ENCODE results near the gene STX1B.
"Not testable (repeated sequence)": the region's sequence is repeated elsewhere in the genome, so short reads cannot be mapped to it uniquely, and the experiment has no call there.

STX1B gene

DNA sequence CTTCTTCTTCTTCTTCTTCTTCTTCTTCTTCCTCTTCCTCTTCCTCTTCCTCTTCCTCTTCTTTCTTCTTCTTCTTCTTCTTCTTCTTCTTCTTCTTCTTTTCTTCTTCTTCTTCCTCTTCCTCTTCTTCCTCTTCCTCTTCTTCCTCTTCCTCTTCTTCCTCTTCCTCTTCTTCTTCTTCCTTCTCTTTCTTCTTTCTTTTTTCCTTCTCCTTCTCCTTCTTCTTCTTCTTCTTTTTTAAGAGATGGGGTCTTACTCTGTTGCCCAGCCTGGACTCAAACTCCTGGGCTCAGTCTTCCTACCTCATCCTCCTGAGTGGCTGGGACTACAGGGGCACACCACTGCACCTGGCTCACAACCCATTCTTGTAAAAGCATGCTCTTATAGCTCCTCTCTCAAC lies 2.9 kb upstream of the STX1B start:
- not testable (repeated sequence) for DNase-seq (ENCODE audit: low read depth, low spot score)

DNA sequence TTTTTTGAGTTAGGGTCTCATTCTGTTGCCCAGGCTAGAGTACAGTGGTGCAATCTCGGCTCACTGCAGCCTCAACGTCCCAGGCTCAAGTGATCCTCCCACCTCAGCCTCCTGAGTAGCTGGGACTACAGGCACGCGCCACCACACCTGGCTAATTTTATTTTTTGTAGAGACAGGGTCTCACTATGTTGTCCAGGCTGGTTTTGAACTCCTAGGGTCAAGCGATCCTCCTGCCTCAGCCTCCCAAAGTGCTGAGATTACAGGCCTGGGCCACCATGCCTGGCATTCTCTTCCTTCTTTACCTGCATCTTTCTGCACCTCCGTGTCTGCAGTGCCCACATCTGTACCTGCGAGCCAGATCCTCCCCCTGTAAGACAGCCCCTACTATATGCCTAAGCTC lies 1.4 kb upstream of the STX1B start:
- not testable (repeated sequence) for DNase-seq (ENCODE audit: low read depth, low spot score)

DNA sequence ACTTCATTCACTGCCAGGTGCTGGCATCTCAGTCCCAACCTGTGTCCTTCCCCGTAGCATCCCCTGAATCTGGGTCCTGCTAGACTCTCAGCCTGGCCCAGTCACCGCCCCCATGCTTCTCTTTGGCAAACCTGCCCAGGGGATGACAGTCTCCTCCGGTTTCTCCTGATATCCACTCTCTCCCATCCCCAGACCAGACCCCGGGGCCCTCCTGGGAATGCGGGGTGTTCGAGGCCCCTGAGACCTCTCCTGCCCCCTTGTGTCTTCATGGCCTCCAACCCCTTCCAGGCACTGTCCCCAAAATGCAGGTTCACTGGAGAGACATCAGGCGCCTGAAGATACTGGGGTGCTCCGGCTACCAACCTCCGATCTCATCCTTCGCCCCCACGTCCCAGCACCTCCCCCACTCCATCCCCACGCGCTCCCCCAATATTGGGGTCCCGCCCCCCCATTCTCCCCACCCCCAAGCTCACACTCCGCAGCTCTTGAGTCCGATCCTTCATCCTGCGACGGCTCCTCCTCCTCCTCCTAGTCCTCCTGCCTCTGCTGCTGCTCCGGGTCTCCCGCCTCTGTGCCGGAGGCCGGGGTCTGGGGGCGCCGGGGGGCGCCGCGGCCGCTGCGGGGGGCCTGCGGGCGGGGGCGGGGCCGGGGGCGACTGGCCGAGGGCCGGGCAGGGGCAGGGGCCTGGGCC lies 399 bp downstream of the STX1B start:
- DNase-seq (ENCODE audit: low read depth, low spot score): no peak

DNA sequence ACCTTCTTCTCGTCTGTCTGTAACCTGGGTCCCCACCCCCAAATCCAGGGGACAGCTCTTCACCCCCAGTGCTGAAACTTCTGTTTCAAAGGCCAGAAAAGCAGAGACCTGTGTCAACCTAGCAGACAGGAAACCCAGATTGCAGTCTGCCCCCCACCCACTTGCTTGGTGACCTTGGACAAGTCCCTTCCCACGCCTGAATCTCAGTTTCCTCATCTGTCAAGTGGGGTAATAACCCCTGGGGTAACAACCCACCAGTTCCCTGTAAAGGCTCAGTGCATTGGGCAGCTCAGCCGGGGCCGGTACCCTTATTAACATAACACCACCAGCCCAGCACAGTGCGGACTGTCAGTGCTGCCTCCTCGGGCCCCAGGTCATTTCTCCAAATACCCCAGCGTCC lies 1.3 kb downstream of the STX1B start:
- DNase-seq (ENCODE audit: low read depth, low spot score): no peak

DNA sequence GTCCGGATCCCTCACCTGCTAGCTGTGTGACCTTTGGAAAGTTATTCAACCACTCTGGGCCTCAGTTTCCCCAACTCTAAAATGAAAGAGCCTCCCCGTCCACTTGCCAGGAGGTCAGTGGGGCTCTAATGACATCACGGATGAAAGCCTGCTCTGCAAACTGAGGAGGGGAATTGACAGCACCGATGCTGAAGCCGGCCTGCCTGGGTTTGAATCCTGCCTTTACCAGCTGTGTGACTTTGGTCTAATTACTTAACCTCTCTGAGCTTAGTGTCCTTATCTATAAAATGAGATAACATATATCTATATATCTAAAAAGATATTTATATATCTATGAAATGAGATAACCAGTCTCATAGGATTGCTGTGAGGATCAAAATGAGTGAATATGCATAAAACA lies 1.9 kb downstream of the STX1B start:
- DNase-seq (ENCODE audit: low read depth, low spot score): no peak

DNA sequence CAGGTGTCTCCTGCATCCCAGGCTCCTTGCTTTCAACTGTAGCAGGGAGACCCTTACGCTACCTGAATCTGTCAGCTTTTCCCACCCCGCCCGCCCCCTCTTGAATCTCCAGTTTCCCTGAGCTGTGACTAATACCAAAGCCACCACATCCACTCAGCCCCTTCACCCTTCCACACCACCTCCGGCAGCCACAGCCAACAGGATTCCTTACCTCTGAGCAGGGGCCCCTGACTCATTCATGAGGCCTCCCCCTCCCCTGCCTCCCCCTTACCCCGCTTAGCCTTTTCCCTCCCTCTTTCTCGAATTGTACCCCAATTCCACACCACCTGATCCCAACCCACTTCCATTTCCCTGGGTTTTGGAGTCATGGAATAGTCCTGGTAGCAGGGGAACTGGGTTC lies 2.3 kb downstream of the STX1B start:
- DNase-seq (ENCODE audit: low read depth, low spot score): no peak

DNA sequence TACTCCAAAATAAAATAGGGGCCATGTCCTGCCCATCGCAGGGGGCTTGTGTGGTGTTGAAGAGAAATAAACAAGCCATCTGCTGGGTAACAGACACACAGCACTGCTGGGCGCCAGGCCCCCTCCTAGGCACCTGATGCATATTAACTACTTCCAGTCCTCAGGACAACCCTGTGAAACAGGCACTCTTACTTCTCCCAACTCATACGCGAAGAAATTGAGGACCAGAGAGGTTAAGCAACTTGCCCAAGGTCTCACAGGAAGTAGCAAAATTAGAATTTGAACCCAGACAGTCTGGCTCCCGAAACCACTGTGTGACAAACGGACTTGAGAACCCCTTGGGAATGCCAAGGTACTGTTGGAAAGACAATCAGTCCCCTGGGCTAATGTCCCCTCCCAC lies 2.8 kb downstream of the STX1B start:
- no peak for DNase-seq (ENCODE audit: low read depth, low spot score)

DNA sequence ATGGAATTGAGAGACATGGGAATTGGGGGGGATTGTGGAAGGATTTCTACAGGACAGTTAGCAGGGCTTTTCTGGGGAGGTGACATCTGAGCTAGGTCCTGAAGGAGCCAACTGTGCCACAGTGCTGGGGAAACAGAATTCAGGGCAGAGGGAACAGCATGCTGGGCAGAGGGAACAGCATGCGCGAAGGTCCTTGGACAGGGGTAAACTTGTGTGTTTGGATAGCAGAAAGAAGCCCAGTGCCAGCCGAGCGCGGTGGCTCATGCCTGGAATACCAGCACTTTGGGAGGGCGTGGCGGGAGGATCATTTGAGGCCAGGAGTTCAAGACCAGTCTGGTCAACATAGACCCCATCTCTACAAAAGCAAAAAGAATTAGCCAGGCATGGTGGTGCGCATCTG lies 3.8 kb downstream of the STX1B start:
- DNase-seq (ENCODE audit: low read depth, low spot score): no peak

DNA sequence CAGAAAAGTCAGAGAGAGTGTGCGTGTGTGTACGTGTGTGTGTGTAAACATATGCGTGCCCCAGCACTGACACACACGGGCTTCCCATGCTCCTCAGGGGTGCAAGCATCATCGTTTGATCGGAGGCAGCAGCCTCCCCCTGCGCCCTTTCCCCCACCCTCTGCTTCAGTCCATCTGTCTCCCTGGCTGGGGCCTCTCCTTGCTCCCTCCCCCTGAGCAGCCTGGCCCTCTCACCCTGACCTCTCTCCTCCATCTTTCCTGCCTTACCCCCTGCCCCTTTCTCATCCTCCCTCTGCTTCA lies 4.4 kb downstream of the STX1B start:
- DNase-seq (ENCODE audit: low read depth, low spot score): no peak

DNA sequence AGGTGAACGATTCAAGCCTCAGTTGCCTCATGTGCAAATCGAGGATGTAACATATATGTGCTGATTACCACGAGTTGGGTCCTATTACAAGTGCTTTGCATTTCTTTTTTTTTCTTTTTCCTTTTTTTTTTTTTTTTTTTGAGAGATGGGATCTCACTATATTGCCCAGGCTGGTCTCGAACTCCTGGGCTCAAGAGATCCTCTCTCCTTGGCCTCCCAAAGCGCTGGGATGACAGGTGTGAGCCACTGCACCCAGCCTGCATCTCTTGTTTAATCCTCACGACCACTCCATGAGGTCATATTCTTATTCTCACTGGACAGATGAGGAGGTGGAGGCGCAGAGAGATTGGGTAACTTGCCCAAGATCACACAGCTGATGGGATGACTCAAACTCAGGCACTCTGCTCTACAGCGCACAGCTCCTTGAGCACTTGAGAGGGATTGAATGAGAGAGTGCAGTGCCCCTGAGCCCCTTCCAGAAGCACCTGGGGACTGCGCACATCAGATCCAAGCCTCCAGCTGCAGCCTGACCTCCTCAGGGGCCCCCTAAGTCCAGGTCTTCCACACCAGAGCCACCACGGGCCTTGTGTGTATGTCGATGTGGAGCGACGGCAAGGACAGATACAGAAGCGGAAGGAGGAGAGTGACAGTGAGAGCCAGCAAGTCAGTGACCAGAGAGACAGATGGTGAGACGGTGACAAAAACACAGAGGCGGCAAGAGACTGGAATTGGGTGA lies 4.9 kb downstream of the STX1B start:
- DNase-seq (ENCODE audit: low read depth, low spot score): no peak

DNA sequence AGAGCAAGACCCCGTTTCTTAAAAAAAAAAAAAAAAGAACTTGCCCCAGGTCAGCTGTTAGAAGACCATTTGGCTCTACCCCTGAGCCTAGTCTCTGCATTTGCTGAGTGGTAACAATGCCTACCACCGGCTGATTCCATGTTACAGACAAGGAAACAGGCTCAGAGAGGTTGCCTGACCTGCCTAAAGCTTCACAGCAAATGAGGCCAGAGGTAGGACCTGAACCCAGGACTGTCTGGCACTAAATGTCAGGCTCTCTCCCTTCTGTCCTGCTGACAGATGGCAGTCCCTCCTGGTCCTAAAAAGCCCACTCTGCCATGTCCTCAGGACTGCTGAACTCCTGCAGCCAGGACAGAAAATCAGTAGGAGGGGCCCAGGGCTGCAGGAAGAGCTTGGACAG lies 5.8 kb downstream of the STX1B start:
- no peak for DNase-seq (ENCODE audit: low read depth, low spot score)

DNA sequence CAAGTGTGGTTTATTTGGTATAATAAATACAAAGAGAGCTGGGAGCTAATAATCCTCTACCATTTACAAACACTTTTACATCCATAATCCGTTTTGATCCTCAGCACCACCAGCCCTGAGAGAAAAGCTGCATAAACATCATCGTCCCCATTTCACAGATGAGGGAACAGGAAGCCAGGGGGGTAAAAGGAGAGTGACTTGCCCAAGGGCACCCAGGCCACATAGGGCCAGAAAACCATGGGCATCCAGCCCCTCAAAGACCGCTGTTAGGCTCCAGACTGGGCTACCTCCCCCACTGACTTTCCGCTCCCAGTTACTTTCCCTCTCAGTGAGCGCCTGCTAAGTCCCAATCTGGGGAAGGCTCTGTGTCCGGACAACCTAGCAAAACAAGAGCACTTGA lies 6.7 kb downstream of the STX1B start:
- DNase-seq (ENCODE audit: low read depth, low spot score): no peak

DNA sequence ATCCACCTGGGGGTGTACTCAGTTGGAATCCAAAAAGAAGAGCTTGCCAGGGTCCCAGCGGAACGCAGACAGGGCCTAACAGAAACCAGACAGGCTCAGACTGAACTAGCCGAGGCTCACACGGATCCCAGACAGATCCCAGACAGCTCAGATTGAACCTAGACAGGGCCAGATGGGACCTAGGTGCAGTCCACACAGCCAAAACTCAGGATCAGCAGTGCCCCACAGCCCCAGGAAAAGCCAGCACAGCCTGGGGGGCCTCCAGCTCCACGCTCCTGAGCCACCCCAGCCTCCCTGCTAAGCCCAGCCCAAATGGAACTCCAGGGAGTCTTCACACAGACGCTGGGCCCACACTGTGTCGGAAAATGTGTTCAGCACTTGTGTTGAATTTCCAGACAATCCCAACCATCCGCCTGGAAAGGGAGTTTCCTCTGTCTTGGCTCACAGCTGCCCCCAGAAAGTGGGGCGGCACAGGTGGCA lies 7.5 kb downstream of the STX1B start:
- DNase-seq (ENCODE audit: low read depth, low spot score): no peak

DNA sequence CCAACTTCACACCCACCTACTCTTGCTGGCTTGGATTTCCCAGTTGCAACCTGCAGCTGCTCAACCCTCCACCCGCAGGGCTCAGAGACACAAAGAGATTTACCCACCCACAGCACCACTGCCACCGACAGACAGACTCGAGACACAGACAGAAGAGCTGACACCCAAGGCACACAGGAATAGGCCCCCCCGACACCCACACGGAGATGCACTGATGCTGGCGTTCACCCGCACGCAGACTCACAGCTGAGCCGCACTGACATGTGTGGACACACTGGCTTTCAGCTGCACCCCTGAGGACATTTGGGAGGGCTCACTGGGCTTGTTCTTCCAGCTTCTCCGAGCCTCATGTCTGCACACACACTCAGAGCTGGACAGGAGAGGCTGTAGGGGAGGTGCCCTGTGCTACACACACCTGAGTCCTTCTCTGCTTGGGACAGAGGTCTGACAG lies 8.2 kb downstream of the STX1B start:
- no peak for DNase-seq (ENCODE audit: low read depth, low spot score)

DNA sequence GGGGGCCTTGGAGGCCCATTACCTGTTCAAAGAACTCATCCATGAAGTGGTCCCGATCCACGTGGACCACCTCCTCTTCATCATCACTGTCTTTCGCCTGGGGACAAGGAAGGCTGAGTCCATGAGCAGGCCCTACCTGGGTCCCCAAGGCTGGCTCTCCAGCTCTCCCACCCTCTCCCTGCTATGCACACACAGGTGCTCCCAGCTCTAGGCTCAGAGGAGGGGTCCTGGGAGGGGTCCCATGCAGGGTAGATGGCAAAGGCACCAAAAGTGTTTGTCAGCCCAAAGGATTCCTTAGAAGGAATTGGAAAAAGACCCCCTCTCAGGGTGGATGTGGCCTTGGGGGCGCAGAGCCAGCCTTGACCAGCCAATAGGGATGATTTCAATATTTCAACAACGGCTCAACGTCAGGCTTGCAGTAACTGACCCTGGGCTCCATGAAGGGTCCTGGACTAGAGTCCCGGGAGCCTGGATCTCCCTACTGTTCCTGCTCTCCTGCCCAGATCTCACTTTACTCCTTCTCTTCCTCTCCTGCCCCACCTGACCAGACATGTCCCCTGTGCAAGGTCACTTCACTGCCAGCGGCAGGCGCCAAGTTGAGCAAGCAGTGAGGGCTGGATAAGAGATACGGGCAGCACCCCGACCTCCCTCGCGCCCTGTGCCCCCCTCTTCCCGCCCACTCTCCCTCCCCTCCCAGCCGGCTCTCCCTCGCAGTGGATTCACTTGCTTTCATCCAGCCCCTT lies 8.8 kb downstream of the STX1B start:
- DNase-seq (ENCODE audit: low read depth, low spot score): no peak

DNA sequence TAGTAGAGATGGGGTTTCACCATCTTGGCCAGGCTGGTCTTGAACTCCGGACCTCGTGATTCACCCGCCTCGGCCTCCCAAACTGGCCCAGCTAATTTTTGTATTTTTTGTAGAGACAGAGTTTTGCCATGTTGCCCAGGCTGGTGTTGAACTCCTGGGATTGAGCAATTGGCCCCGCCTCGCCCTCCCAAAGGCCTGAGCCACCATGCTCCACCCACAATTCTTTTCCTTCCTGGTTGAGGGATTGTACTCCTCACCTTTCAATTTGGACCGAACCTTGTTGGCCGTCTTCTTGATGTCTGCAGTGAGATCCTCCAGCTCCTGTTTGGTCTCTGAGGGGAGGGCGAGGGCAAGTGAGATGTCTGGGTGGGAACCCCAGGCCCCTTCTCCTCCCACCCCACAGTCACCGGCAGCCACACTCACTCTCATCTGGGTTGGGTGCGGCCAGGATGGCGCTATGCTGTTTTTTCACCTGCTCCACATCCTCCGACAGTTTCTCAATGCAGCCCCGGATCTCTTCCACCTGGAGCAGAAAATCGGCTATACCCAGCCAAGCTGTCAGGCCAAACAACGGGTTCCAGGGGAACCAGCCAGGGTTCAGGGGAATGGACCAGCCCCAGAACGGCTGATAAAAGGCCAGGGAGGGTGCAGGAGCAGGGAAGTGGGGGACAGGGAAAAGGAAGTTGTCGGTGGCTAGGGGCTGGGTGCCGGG lies 9.6 kb downstream of the STX1B start:
- DNase-seq (ENCODE audit: low read depth, low spot score): no peak

DNA sequence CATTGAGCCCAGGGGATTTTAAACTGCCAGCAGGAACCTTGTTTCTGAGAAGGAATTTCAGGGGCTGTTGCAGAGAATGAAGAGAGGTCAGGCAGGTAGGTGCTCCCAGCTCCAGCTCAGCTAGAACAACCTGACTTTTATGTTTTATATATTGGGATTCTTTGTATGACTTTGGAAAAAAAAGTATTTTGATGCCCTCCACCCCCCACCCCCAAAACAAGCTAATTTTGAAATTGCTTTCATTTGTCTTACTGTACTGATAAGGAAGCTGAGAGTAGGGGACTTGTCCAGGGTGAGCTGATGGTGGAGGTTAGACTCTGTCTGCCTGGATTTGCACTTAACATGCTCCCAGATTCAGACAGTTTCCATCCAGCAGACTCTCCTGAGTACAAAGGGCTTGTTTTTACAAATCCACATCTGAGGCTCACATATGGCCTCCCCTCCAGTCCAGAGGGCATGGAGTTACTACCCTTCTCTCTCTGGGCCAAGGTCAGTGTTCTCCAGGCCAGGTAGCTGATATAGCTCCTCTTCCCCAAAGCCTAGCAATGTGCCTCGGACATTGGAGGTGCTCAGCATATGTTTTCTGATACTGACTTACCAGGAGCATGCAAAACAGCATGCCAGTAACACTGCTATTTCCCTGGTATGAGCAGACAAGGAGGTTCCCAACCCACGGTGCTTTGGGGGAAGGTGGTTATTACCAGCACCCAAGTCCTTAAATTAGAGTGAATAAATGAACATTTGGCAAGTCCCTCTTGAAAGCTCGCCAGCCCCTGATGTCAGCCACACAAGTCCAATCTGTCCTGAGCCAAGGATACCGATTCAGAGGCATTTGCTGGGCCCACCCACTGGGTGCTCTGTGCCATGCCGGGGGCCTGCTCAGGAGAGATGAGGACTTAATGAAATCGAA lies 11.3 kb downstream of the STX1B start:
- no peak for DNase-seq (ENCODE audit: low read depth, low spot score)

DNA sequence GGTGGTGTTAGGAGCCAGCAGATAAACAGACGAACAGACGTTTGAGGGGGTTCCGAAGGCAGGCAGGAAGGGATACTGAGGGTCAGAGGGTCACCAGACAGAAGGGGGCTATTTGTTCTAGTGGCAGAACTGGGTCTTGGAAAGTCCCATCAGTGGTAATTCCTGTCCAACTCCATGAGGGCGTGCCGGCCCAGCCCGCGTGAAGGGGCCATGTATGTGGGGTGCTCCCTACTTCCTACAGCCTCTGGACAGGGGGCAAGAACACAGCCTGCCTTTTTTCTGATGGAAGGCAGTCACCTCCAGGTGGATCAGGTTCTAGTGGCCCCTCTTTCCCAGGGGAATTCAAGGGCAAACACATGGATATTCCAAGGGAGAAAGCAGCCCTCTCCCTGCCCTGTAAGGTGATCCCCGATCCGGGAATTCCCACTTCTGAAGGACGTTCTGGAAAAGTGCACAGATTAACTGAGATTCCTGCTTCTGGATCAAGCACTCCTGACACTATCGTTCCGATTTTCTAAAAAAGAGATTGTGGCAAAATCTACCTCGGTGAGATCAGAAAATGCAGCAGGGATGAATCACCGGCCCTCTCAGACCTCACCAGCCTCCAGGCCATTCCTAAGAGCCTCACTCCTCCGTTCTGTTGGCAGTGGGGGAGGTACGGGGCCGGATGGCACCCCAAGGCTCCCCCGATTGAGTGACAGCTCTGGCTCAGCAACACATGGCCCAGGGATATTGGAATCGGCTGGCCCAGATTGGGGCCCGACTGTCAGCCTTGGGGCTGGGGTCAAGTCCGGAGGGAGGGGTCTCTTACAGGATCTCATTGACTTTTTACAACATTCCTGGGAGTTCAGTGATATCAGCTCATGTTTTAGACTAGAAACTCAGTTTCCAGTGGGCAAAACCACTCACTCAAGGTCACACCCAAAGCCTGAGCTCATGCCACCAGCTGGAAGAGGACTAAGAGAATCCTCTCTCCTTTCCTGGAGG lies 12.4 kb downstream of the STX1B start:
- DNase-seq (ENCODE audit: low read depth, low spot score): no peak

DNA sequence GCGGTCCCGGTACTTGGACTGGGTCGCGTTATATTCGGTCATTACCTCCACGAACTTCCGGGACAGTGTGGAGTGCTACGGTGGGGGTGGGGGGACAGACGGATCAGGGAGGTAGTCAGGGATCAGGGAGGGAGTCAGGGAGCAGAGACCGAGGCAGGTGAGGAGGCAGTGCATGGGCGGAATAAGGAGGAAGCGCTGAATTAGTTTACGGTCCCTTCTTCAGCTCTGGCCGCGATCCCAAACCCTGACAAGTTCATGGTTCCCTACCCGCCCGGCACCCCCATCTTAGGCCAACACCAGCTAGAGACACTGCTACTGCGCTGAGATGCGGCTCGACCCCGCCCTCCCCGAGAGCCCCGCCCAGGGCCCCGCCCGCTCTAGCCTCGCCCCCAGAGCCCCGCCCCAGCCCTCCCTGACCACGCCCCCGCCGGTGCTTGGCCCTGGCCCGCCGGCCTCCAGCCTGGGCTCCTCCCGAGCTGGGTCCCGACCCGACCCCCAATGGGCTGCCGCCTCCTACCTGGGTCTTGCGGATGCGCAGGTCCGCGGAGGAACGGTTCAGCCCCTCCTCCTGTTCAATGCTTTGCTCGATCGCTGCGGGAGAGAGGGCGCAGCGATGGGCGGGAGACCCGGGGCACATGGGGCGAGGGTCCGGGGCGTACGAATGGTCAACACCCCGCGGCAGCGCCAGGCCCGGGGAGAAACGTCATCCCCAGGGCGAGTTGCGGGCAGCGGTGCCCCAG lies 13.3 kb downstream of the STX1B start:
- DNase-seq (ENCODE audit: low read depth, low spot score): no peak

Measured in brain pericyte (primary cell).